Bronchial epithelial cell (primary cell): ENCODE results near the gene ZNF362. TPM values are rescaled to one million over a fixed set of nuclear protein-coding genes. Genes with fewer than 3 reads are reported as not detected.

Source experiments
- DNase-seq: peaks from one replicate; pipeline ENCODE4 v3.0.0-alpha.2; 2010; ENCODE audit warnings: low read depth
- FAIRE-seq: peaks from 2 replicates; lab custom pipeline; 2011; peaks lifted over from hg19 to GRCh38; lab: Jason Lieb, UNC
- H3K27me3 ChIP-seq: 2 replicates; pipeline ENCODE4 v1.5.1; 2011; ENCODE audit warnings: low read length; ENCODE audit not compliant: control insufficient read depth, insufficient read depth
- H3K36me3 ChIP-seq: 2 replicates; pipeline ENCODE4 v1.5.1; 2011; ENCODE audit warnings: low read length; ENCODE audit not compliant: control insufficient read depth, insufficient read depth
- H3K4me3 ChIP-seq: 2 replicates; pipeline ENCODE4 v1.5.1; 2011; ENCODE audit warnings: mild to moderate bottlenecking, low read depth, low read length, control low read depth
- CTCF ChIP-seq: IDR thresholded peaks from 2 replicates; pipeline ENCODE4 v1.5.1; 2011; ENCODE audit warnings: mild to moderate bottlenecking, moderate library complexity, low read length, control low read depth, inconsistent platforms; ENCODE audit not compliant: insufficient read depth, severe bottlenecking
- total RNA-seq: library from RNA; depleted of rRNA; stranded (reverse); fragments of >200 nt; gene quantifications from 2 replicates; pipeline ENCODE4 v1.2.1, GENCODE V29; 2014

Gene ZNF362
- total RNA-seq, 1 donor from 2014 or later: 1.1 TPM

- FAIRE-seq (no peak), DNase-seq (no peak)
- Histone ChIP-seq H3K36me3 (no peaks in the 10 kb centered on the region), H3K27me3 (no peaks in the 10 kb centered on the region), H3K4me3 (peak overlapping the region; percentile 48)
- TF ChIP-seq CTCF: no peak
Measured at GRCh38 chr1:33256221-33256470, 146 bp upstream of the ZNF362 start.

GRCh38 chr1:33257207-33257771 is 997 bp downstream of the ZNF362 start:
- TF ChIP-seq CTCF: no peak
- H3K4me3 ChIP-seq: peak overlapping the region; percentile 48
- FAIRE-seq (no peak), DNase-seq (no peak)
- H3K36me3 ChIP-seq: no peaks in the 10 kb centered on the region
- no peaks in the 10 kb centered on the region for H3K27me3 ChIP-seq

- no peaks in the 10 kb centered on the region for H3K27me3 ChIP-seq
- TF ChIP-seq CTCF: no peak
- H3K36me3 ChIP-seq: no peaks in the 10 kb centered on the region
- no peak for FAIRE-seq
- peak; percentile 14 for DNase-seq
- peak overlapping the region; percentile 48 for H3K4me3 ChIP-seq
Measured at GRCh38 chr1:33257772-33258712, 1.8 kb downstream of the ZNF362 start.

GRCh38 chr1:33258788-33259274 is 2.5 kb downstream of the ZNF362 start:
- no peak for FAIRE-seq
- TF ChIP-seq CTCF: no peak
- no peak for DNase-seq
- Histone ChIP-seq H3K36me3 (no peaks in the 10 kb centered on the region), H3K4me3 (no peak overlapping the region), H3K27me3 (no peaks in the 10 kb centered on the region)

GRCh38 chr1:33259879-33260278 is 3.6 kb downstream of the ZNF362 start:
- DNase-seq (no peak), FAIRE-seq (no peak)
- TF ChIP-seq CTCF: no peak
- Histone ChIP-seq H3K27me3 (no peaks in the 10 kb centered on the region), H3K4me3 (no peak overlapping the region), H3K36me3 (no peaks in the 10 kb centered on the region)

GRCh38 chr1:33260439-33260838 is 4.1 kb downstream of the ZNF362 start:
- no peak for FAIRE-seq
- Histone ChIP-seq H3K36me3 (no peaks in the 10 kb centered on the region), H3K27me3 (no peaks in the 10 kb centered on the region), H3K4me3 (no peak overlapping the region)
- TF ChIP-seq CTCF: no peak
- no peak for DNase-seq
